ENCODE measurements around the gene DDX54.

Gene DDX54

DNA sequence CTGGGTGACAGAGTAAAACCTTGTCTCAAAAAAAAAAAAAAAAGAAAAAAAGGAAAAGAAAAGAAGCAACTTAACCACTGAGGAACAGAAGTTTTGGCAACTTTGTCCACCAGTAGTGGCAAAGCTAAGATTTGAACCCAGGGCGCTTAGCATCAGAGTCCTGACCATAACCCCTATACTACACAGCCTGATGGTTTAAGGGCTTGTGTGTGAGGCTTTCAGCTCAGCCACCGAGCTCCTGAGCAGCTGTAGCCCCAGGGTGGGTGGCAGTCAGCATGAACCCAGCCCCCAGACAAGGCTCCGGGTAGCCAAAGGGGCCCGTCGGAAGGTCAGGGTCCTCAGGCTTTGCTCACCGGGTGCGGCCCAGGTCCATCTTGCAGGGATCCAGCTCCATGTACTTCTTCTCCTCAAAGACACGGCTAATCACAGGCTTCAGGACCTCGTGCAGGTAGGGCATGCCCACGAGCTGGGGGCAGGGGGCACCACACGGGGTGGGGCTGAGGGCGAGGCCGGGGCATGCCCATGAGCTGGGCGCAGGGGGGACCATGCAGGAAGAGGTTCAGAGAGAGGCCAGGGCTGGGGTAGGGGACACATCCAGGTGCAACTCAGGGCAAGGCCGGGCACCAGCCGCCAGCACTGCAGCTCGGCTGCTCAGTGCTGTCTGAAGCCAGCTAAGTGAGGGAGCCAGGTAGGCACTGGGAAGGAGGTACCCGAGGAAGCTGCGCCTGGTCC, 70.7 kb downstream of the DDX54 start:
- no peak for DNase-seq

DNA sequence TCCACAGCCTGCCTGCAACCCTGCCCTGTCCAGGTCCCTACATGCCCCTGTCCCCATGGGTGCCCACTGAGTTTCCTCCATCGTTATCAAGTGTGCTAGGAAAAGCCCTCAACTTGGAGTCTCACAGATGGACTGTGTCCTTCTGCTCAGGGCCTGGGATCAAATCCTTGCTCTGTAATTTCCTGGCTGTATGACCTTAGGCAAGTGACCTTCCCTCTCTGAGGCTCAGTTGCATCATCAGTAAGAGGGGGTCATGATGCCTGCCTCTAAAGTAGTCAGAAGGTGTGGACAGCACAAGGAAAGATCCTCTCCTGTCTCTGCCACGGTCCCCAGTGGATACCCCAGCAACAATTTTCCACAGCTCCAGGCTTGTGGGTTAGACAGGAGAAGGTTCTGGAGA, 71.9 kb downstream of the DDX54 start:
- no peak for DNase-seq

DNA sequence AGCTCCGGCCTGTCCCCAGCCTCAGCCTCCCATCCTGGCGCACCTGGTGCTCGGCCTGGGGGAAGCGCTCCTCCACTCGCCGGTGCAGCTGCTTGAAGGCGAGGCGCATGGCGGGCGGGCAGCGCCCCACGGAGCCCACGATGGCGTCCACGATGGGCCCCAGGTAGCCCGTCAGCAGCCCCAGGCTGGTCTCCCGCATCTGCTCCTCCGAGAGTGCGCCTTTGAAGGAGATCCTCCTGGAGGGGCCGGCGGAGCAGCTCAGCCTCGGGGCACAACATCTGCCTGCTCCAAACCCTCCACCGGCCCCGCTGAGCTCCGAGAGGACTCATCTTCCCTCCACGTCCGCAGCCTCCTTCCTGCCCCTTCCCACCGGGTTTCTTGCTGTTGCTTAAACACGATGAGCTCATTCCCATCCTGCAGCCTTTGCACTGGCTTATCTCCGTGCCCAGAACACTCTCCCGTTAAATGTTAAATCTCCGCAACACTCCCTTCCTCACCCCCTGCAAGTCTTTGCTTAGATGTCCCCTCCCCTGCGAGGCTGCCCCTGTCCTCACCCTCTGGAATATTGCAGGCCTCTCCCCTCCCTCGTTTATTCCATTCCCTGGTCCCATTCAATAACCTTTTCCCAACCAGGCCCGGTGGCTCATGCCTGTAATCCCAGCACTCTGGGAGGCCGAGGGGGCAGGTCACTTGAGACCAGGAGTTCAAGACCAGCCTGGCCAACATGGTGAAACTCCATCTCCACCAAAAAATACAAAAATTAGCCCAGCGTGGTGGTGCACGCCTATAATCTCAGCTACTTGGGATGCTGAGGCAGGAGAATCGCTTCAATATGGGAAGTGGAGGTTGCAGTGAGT, 73.0 kb downstream of the DDX54 start:
- DNase-seq: no peak

DNA sequence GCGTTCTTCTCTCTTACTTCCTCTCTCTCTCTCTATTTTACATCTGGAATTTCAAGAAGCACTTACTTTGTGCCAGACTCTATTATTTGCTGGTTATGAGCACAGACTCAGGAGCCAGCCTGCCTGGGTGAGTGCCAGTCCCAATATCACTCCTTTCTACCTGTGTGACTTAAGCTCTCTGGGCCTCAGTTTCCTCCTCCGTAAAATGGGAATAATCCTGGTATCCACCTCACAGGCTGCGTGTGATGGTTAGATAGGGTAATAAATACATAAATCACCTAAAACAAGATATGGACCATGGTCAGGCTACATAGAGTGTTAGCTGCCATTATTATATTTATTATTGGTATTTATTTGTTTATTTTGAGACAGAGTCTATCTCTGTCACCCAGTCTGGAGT, 74.0 kb downstream of the DDX54 start:
- DNase-seq: no peak

DNA sequence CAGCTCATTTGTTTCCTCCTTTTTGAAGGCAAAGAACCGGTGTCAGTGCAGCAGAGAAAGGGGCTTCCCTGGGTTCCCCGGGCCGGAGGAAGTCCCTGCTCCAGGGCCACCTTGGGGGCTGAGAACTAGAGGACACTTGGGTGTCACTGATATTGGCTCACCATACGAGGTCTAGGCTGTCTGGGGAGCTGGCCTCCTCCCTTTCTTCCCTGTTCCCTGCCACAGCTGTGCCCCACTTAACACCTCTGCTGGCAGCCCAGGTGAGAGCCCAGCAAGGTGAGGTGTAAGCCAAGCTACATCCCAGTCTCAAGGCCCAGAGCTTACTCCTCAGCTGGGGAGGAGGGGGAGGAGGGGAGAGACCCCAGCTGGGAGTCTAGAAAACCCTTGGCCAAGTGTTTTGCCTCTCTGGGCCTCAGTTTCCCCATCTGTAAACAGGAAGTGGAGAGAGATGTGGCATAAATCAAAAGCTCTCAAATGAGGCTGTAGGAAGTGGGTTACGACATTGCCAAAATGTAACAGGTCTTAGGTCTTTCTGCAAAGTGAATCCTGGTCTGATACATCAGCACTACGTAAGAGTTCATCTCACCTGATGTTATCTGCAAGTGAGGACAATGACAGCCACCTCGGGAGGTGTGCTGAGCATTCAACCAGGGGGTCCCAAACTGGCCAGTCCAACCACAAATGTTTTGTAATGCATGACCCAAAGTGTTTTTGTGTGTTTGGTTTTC, 75.2 kb downstream of the DDX54 start:
- DNase-seq: peak; percentile 15

DNA sequence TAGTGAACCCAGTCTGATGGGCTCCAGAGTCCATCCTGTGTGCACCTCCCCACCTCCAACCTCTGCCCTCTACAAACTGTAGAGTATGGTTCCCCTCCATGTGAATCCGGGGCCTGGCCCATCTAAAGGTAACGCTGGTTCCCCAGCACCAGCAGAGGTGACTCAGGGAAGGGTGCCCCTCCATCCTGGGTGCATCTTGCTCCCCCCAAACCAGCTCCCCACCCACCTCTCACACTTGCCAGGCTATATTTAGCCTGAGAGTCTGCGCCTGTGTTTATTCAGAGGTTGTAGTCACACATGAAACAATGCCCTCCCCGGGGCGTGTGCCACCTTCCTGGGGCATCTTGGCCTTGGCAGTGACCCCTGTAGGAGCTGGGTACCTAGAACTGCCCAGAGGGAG, 75.9 kb downstream of the DDX54 start:
- DNase-seq: no peak

DNA sequence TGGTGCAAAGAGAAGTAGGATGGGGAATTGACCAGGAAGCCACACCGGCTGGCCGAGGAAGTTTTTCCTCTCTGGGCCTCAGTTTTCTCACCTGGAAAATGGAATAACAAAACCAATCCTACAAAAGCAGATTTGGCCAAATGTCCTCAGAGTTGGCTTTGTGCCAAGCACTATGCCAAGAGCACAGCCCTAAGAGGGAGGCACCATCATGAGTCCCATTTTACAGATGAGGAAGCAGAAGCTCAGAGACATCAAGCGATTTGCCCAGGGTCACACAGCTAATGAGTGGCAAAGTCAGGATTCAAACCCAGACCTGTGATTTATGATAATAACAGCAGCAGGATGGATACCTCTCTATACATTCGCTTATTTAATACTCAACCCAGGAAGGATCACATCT, 77.0 kb downstream of the DDX54 start:
- DNase-seq: no peak
